Measurements from ENCODE around the gene SLC41A1. TPM values are rescaled to one million over a fixed set of nuclear protein-coding genes. Genes with fewer than 3 reads are reported as not detected.

SLC41A1 gene
- total and polyA plus RNA-seq, 9 of the 15 experiments (the other 6 are each of a cell fraction or from before 2014, with no cell fraction given), result 4.1 to 29.3 (median 11.4) TPM

- no peak for TF ChIP-seq ZBTB33 (CRISPR knock-in tag; IDR thresholded peaks at IDR 0.05)
- no peak; the same call in 1 of the 2 replicates for TF ChIP-seq CHCHD3 (CRISPR knock-in tag; IDR thresholded peaks at IDR 0.05)
- TF ChIP-seq ZNF668 (CRISPR knock-in tag; IDR thresholded peaks at IDR 0.05), result no peak
- TF ChIP-seq ZHX1 (conservative IDR thresholded peaks at IDR 0.05; ENCODE audit: low read length), result no peak
- peak; percentile 65 for TF ChIP-seq EWSR1 (IDR thresholded peaks at IDR 0.05; ENCODE audit: borderline replicate concordance, low read depth, partially characterized antibody)
- 0 out of 2 replicates have a peak, but pooled peaks have one; percentile 25 for TF ChIP-seq PML (IDR thresholded peaks at IDR 0.05; ENCODE audit: low read length)
- no peak for TF ChIP-seq ZNF3 (CRISPR knock-in tag; IDR thresholded peaks at IDR 0.05)
- TF ChIP-seq POLR2A (conservative IDR thresholded peaks at IDR 0.05), result peak; percentile 32; the same call in 1 of the 2 replicates
Measured at GRCh38 chr1:205743977-205744376, 69.0 kb downstream of the SLC41A1 start (continued).

All from K562 (cell line).